H1 (cell line): Measurements from ENCODE around the gene MACF1.

Experiments
- E2F6 ChIP-seq: IDR thresholded peaks from 2 replicates; pipeline ENCODE4 v1.6.1; 2012; ENCODE audit warnings: inconsistent platforms
- EGR1 ChIP-seq: IDR thresholded peaks from 2 replicates; pipeline ENCODE4 v1.6.1; 2011; ENCODE audit warnings: low read depth, low read length, borderline replicate concordance
- JUN ChIP-seq: IDR thresholded peaks from 2 replicates; pipeline ENCODE4 v1.6.1; 2011; ENCODE audit warnings: low read depth, mild to moderate bottlenecking, improper control_type of control experiment, low read length
- KDM1A ChIP-seq: fragments of 200-600, 300-600 bp; sonication (generic); IDR thresholded peaks from 2 replicates; pipeline ENCODE4 v1.7.1; 2016; ENCODE audit warnings: mild to moderate bottlenecking, low read length, borderline replicate concordance
- ZNF274 ChIP-seq: IDR thresholded peaks from 2 replicates; pipeline ENCODE4 v1.7.0; 2012; ENCODE audit warnings: low read length, borderline replicate concordance; ENCODE audit errors: extremely low read depth

- no peak for TF ChIP-seq KDM1A
- TF ChIP-seq EGR1 = no peak
- TF ChIP-seq JUN = no peak
- no peak for TF ChIP-seq ZNF274
- TF ChIP-seq E2F6 = no peak
Measured at GRCh38 chr1:39361446-39361845, 157.0 kb downstream of the MACF1 start.
